Parathyroid adenoma (tissue), 2 donors: ENCODE measurements around the gene PIK3R3.

Experiments
- H2AFZ ChIP-seq: fragments of 300-600 bp; sonication (generic); one replicate; pipeline ENCODE4 v1.7.0; 2017; ENCODE audit warnings: antibody characterized with exemption, mild to moderate bottlenecking
- H3K27ac ChIP-seq: fragments of 300-600 bp; sonication (generic); one replicate; pipeline ENCODE4 v1.7.0; 2017
- H3K27me3 ChIP-seq: fragments of 300-600 bp; sonication (generic); one replicate; pipeline ENCODE4 v1.7.0; 2017; ENCODE audit warnings: low read length; ENCODE audit not compliant: control insufficient read depth, insufficient read depth
- H3K36me3 ChIP-seq: fragments of 300-600 bp; sonication (generic); one replicate; pipeline ENCODE4 v1.7.0; 2017; ENCODE audit warnings: low read length; ENCODE audit not compliant: control insufficient read depth, insufficient read depth
- H3K4me1 ChIP-seq: fragments of 300-600 bp; sonication (generic); one replicate; pipeline ENCODE4 v1.7.0; 2017; ENCODE audit warnings: control low read depth
- H3K4me2 ChIP-seq: fragments of 300-600 bp; sonication (generic); one replicate; pipeline ENCODE4 v1.7.0; 2017; ENCODE audit warnings: low read length
- H3K4me3 ChIP-seq: fragments of 300-600 bp; sonication (generic); one replicate; pipeline ENCODE4 v1.7.0; 2017; ENCODE audit warnings: low read depth, low read length
- H3K79me2 ChIP-seq: fragments of 300-600 bp; sonication (generic); one replicate; pipeline ENCODE4 v1.7.0; 2017; ENCODE audit warnings: control low read depth
- H3K9ac ChIP-seq: fragments of 300-600 bp; sonication (generic); one replicate; pipeline ENCODE4 v1.7.0; 2017; ENCODE audit warnings: mild to moderate bottlenecking
- H3K9me3 ChIP-seq: fragments of 300-600 bp; sonication (generic); one replicate; pipeline ENCODE4 v1.7.0; 2017; ENCODE audit warnings: low read length; ENCODE audit not compliant: control insufficient read depth
- TF ChIP-seq, protein P1 (sequence below): fragments of 300-600 bp; sonication (generic); IDR thresholded peaks from one replicate; pipeline ENCODE4 v1.7.0; 2017; ENCODE audit warnings: antibody characterized with exemption, mild to moderate bottlenecking
- donor health status: primary hyperparathyroidism.

PIK3R3 gene

DNA sequence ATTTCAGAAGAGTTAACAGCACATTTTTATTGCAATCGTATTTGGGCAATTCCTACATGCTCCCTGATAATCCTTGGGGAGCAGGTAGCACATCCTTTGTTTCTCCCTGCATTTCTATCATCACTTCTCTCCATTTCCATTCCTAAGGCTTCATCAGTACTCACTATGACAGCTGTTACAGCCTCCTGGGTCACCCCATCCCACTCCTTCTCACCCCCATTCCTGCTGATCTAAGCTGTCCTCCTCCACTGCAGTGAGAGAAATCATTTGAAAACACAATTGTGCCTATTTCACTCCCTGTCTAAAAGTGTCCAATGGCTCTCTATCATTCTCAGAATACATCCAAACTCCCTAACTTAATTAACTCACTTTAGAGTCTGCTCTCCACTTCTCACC is 25.5 kb upstream of the PIK3R3 start:
- no peaks in the 10 kb centered on the region for H3K9me3 ChIP-seq
- H2AFZ ChIP-seq: no peak overlapping the region
- H3K27me3 ChIP-seq: no peaks in the 10 kb centered on the region
- no peak overlapping the region for H3K4me2 ChIP-seq
- TF ChIP-seq, protein P1, sequence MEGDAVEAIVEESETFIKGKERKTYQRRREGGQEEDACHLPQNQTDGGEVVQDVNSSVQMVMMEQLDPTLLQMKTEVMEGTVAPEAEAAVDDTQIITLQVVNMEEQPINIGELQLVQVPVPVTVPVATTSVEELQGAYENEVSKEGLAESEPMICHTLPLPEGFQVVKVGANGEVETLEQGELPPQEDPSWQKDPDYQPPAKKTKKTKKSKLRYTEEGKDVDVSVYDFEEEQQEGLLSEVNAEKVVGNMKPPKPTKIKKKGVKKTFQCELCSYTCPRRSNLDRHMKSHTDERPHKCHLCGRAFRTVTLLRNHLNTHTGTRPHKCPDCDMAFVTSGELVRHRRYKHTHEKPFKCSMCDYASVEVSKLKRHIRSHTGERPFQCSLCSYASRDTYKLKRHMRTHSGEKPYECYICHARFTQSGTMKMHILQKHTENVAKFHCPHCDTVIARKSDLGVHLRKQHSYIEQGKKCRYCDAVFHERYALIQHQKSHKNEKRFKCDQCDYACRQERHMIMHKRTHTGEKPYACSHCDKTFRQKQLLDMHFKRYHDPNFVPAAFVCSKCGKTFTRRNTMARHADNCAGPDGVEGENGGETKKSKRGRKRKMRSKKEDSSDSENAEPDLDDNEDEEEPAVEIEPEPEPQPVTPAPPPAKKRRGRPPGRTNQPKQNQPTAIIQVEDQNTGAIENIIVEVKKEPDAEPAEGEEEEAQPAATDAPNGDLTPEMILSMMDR: no peak
- no peak overlapping the region for H3K9ac ChIP-seq
- no peaks in the 10 kb centered on the region for H3K36me3 ChIP-seq
- H3K27ac ChIP-seq: no peak overlapping the region
- no peaks in the 10 kb centered on the region for H3K79me2 ChIP-seq
- H3K4me3 ChIP-seq: no peak overlapping the region
- no peaks in the 10 kb centered on the region for H3K4me1 ChIP-seq

DNA sequence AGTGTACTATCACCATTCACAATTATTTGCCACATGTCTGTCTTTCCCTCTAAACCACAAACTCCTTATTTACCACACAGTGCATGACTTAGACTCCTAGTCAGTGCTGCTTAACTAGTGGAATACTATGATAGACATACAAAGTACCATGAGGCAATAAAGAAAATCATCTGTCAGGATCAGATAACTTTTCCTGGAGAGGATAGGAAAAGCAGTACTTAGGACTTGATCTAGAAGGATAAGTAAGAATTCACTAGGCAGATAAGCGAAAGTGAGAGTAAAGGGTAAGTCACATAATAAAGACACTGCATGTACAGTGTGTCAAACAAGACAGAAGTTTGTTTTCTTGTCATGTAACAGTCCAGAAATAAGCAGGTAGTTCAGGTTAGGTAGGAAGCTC is 21.3 kb upstream of the PIK3R3 start:
- Histone ChIP-seq H3K79me2 (no peaks in the 10 kb centered on the region), H3K4me2 (no peak overlapping the region), H3K9me3 (no peaks in the 10 kb centered on the region), H3K36me3 (no peaks in the 10 kb centered on the region), H3K27me3 (no peaks in the 10 kb centered on the region), H3K27ac (no peak overlapping the region), H3K4me3 (no peak overlapping the region), H3K4me1 (no peaks in the 10 kb centered on the region), H3K9ac (no peak overlapping the region), H2AFZ (no peak overlapping the region)
- TF ChIP-seq, protein P1: no peak

DNA sequence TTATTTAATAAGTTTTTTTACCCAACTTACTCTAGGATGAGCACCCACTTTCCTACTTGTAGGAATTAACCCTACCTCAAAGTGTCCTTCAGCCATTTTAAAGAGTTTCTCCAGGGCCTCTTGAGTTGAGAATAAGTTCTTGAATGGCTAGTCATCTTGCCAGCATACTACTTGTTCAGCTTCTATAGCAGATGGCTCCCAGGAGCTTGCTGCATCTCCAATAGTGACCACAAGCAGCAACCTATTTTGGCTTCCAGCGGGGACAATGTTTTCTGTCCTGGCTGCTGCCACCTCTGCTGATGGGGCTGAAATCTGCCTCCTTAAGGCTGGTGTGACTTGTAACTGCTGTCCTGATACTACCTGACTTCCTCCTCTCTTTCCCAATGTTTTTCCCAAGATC is 20.8 kb upstream of the PIK3R3 start:
- Histone ChIP-seq H3K4me2 (no peak overlapping the region), H3K4me1 (no peaks in the 10 kb centered on the region), H3K9me3 (no peaks in the 10 kb centered on the region), H2AFZ (no peak overlapping the region), H3K27ac (no peak overlapping the region), H3K9ac (no peak overlapping the region), H3K79me2 (no peaks in the 10 kb centered on the region), H3K27me3 (no peaks in the 10 kb centered on the region), H3K4me3 (no peak overlapping the region), H3K36me3 (no peaks in the 10 kb centered on the region)
- TF ChIP-seq, protein P1: no peak

GRCh38 chr1:46152016-46152415 is 19.6 kb upstream of the PIK3R3 start:
- Histone ChIP-seq H3K27me3 (no peaks in the 10 kb centered on the region), H3K9me3 (no peaks in the 10 kb centered on the region), H3K4me2 (no peak overlapping the region), H3K27ac (no peak overlapping the region), H3K36me3 (no peaks in the 10 kb centered on the region), H3K4me3 (no peak overlapping the region), H2AFZ (no peak overlapping the region), H3K9ac (no peak overlapping the region), H3K79me2 (no peaks in the 10 kb centered on the region), H3K4me1 (no peaks in the 10 kb centered on the region)
- TF ChIP-seq, protein P1: no peak

DNA sequence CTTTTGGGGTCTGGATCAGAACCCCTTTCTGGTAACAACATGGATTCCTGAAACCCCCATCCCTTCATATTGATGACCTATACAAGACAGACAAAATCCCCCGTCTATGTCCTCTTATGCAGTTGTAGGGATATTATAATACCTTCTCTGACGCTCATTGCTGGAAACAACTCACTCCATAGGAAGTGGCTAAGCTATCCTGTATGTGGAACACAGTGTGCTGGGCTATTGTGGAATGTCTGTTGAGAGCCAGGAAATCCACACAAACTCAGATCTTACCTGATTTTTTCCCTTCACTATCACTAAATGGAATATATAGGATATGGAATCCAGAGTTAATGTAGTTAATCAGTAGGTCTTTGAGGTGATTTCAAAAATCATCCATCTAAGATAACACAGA is 17.7 kb upstream of the PIK3R3 start:
- Histone ChIP-seq H3K4me3 (no peak overlapping the region), H3K9ac (no peak overlapping the region), H2AFZ (no peak overlapping the region), H3K27me3 (no peaks in the 10 kb centered on the region), H3K9me3 (no peaks in the 10 kb centered on the region), H3K36me3 (no peaks in the 10 kb centered on the region), H3K4me2 (no peak overlapping the region), H3K27ac (peak overlapping the region; percentile 19), H3K4me1 (no peaks in the 10 kb centered on the region), H3K79me2 (no peaks in the 10 kb centered on the region)
- TF ChIP-seq, protein P1: no peak
